Erythroblast (primary cell): ENCODE measurements around the gene SUGCT.

Source experiments
- DNase-seq, 2 experiments: peaks; one replicate each; lab custom pipeline; 2025; lab: John Stamatoyannopoulos, UW
- GATA1 ChIP-seq: IDR thresholded peaks from 2 replicates; pipeline ENCODE4 v1.6.1; 2011; ENCODE audit warnings: low read depth, mild to moderate bottlenecking, control low read depth, low read length, moderate library complexity
- POLR2A ChIP-seq: IDR thresholded peaks from 2 replicates; pipeline ENCODE4 v1.6.1; 2011; ENCODE audit warnings: mild to moderate bottlenecking, low read length

SUGCT gene

GRCh38 chr7:40531956-40532355 is 397.2 kb downstream of the SUGCT start:
- no peak for TF ChIP-seq POLR2A
- no peak for TF ChIP-seq GATA1
- no peak for DNase-seq

GRCh38 chr7:40535678-40536077 is 400.9 kb downstream of the SUGCT start:
- DNase-seq, result no peak
- TF ChIP-seq POLR2A, result no peak
- TF ChIP-seq GATA1, result no peak

- TF ChIP-seq POLR2A (no peak), GATA1 (no peak)
- DNase-seq, result no peak
Observed at GRCh38 chr7:40536421-40536820, 401.6 kb downstream of the SUGCT start.

DNA sequence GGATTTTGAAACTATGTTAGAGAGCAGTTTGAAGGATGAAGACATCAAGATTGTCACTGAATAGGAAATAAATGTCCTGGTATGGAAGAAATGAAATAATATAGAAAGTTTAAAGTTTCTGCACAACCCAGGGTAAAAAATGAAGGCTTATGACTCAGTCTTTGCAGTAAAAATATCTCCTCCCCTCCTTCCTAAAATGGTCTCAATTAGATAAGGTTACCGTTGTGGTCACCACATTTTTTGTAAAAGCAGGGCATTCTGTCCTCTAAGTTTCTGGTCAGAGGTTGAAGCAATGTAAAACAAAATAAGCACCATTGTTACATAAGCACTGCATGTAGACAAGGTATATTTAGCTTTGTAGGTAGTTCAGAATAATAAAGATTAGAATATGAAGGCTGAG is 403.5 kb downstream of the SUGCT start:
- no peak for DNase-seq
- TF ChIP-seq POLR2A, result no peak
- no peak for TF ChIP-seq GATA1

GRCh38 chr7:40541336-40541735 is 406.5 kb downstream of the SUGCT start:
- no peak for DNase-seq
- TF ChIP-seq GATA1 (no peak), POLR2A (no peak)

DNA sequence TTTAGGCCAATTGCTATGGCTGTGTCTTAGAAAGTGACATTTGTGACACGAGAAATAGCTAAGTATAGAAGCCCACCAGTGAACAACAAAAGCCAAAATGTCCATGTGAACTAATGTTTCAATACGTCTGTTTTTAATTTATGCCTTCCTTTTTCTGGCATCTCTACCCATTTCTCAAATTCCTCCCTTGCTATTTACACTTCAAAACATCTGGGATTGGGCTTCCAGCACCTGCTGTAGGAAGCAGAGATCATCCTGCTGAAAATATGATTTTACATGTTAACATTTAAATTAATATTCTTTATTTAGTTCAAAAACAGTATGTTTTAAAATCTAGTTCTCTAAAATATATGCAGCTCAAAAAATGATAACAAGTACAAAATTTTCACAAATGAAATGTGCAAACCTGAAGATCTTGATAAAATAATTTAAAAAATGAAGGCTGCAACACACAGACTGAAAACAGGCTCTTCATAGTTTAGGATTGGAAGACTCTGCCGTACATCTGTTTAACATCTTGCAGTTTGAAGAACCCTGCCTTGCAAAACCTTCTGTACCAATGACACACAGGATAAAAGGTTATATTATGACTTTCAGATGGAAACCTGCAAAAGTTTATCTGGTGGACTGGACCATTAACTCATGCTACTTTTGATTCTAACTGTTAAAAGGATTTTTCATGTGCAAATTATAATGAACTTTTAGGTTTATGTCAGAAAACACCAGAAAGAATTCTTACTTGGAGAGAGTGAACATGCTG is 408.4 kb downstream of the SUGCT start:
- TF ChIP-seq GATA1 (no peak), POLR2A (no peak)
- DNase-seq, result no peak

GRCh38 chr7:40544221-40544723 is 409.5 kb downstream of the SUGCT start:
- no peak for TF ChIP-seq POLR2A
- TF ChIP-seq GATA1, result no peak
- DNase-seq, result no peak

DNA sequence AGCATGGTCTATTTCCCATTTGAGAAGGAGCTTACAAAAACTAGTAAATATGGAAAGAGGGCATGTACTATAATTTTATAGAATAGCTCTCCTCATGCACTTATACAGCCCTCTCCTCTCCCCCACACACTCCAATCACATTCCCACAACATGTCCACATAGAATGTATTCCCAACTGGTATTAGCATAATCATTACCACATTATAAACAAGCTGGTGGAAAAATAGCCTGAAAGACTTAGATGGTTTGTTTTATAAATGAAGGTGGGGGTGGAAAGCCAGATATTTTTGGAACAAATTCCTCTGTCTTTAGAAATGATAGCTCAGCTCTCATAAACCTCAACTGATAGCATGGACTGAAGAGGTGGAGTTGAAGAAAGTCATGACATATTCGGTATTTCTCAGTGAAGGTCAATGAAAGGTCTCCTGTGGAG is 410.1 kb downstream of the SUGCT start:
- TF ChIP-seq POLR2A, result no peak
- TF ChIP-seq GATA1, result no peak
- no peak for DNase-seq

- DNase-seq, result no peak
- no peak for TF ChIP-seq GATA1
- no peak for TF ChIP-seq POLR2A
Observed at GRCh38 chr7:40545739-40546138, 410.9 kb downstream of the SUGCT start.

GRCh38 chr7:40546616-40547501 is 412.1 kb downstream of the SUGCT start:
- TF ChIP-seq POLR2A, result no peak
- TF ChIP-seq GATA1, result no peak
- DNase-seq, result peak in 1 of 2 experiments; percentile 5

DNA sequence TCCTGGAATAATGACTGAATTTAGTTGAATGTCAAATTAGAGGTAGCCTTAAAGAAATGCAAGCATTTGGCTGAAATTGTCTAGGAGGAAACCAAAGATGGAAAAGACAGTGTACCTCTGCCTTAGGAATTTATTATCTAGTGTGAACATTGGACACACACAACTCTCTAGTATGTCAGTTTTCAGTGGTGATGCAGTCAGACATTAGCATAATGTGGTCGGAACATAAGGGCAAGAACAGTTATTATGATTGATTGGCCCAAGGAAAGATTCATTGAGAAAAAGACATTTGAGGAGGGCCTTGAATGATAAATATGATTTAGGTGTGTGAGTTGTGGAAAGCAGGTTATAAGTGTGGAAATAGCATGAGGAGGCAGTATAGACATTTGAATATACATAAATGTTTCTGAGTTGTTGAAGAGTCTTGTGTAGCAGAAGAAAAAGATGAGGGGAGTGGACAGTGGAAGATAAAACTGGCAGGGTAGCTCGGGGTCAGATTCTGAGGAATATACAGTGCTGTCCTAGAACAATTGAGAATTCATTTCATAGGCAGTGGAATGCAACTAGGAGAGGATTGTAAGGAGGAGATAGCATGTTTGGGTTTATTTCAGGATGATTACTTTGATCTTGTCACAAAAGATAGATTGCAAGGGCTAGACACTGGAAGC is 414.7 kb downstream of the SUGCT start:
- DNase-seq, result no peak
- TF ChIP-seq POLR2A, result no peak
- no peak for TF ChIP-seq GATA1

- peak; percentile 19 to 48 for DNase-seq
- TF ChIP-seq POLR2A (no peak), GATA1 (no peak)
Observed at GRCh38 chr7:40551685-40552576, 417.1 kb downstream of the SUGCT start.

GRCh38 chr7:40560672-40561071 is 425.9 kb downstream of the SUGCT start:
- no peak for DNase-seq
- TF ChIP-seq POLR2A, result no peak
- no peak for TF ChIP-seq GATA1
